Activated CD4-positive, CD25-positive, alpha-beta regulatory T cell treated with anti-CD3 and anti-CD28 coated beads, Interleukin-2, amount 50 U/mL, for 72 hours (primary cell): ENCODE data around the gene PEX11G.

ENCODE experiments used
- DNase-seq: peaks from one replicate; pipeline ENCODE4 v3.0.0; 2021

Gene PEX11G

GRCh38 chr19:7521551-7522071, 32.8 kb upstream of the PEX11G start:
- DNase-seq, result no peak

GRCh38 chr19:7520131-7521051, 31.6 kb upstream of the PEX11G start:
- DNase-seq, result no peak

- DNase-seq, result no peak
Measured at GRCh38 chr19:7519361-7520130, 30.7 kb upstream of the PEX11G start.

GRCh38 chr19:7516878-7517277, 28.0 kb upstream of the PEX11G start:
- DNase-seq, result no peak

- DNase-seq, result no peak
Measured at GRCh38 chr19:7516333-7516732, 27.5 kb upstream of the PEX11G start.

- no peak for DNase-seq
Measured at GRCh38 chr19:7515645-7516151, 26.9 kb upstream of the PEX11G start, which contains the start of gene ZNF358. TSS of gene ZNF358 (plus strand) at chr19:7516103. CDS start at chr19:7519243, 3,140 bp downstream.

GRCh38 chr19:7515110-7515644, 26.3 kb upstream of the PEX11G start:
- DNase-seq, result no peak

- no peak for DNase-seq
Measured at GRCh38 chr19:7513809-7514642, 25.2 kb upstream of the PEX11G start.

GRCh38 chr19:7512400-7512851, 23.6 kb upstream of the PEX11G start:
- DNase-seq, result no peak

- DNase-seq, result no peak
Measured at GRCh38 chr19:7509625-7510024, 20.8 kb upstream of the PEX11G start.

GRCh38 chr19:7507884-7508283, 19.0 kb upstream of the PEX11G start:
- peak; percentile 57 for DNase-seq

GRCh38 chr19:7506385-7507328, 17.8 kb upstream of the PEX11G start:
- DNase-seq, result peak; percentile 60

GRCh38 chr19:7505682-7506384, 17.0 kb upstream of the PEX11G start:
- no peak for DNase-seq

- no peak for DNase-seq
Measured at GRCh38 chr19:7505288-7505681, 16.4 kb upstream of the PEX11G start.

- no peak for DNase-seq
Measured at GRCh38 chr19:7504684-7505083, 15.8 kb upstream of the PEX11G start.

- DNase-seq, result no peak
Measured at GRCh38 chr19:7502552-7502951, 13.7 kb upstream of the PEX11G start.

GRCh38 chr19:7500811-7501450, 12.1 kb upstream of the PEX11G start:
- no peak for DNase-seq

- no peak for DNase-seq
Measured at GRCh38 chr19:7497292-7497691, 8.5 kb upstream of the PEX11G start.

GRCh38 chr19:7494416-7495098, 5.7 kb upstream of the PEX11G start:
- DNase-seq, result no peak
